HG02588 (cell line): ENCODE results near the gene IFT80.

Source experiments
- ATAC-seq: cut with Tn5 transposase; IDR thresholded peaks from one replicate; pipeline ENCODE4 v1.9.1; 2021; ENCODE audit warnings: mild to moderate bottlenecking, moderate library complexity; ENCODE audit not compliant: unreplicated experiment

Gene IFT80

DNA sequence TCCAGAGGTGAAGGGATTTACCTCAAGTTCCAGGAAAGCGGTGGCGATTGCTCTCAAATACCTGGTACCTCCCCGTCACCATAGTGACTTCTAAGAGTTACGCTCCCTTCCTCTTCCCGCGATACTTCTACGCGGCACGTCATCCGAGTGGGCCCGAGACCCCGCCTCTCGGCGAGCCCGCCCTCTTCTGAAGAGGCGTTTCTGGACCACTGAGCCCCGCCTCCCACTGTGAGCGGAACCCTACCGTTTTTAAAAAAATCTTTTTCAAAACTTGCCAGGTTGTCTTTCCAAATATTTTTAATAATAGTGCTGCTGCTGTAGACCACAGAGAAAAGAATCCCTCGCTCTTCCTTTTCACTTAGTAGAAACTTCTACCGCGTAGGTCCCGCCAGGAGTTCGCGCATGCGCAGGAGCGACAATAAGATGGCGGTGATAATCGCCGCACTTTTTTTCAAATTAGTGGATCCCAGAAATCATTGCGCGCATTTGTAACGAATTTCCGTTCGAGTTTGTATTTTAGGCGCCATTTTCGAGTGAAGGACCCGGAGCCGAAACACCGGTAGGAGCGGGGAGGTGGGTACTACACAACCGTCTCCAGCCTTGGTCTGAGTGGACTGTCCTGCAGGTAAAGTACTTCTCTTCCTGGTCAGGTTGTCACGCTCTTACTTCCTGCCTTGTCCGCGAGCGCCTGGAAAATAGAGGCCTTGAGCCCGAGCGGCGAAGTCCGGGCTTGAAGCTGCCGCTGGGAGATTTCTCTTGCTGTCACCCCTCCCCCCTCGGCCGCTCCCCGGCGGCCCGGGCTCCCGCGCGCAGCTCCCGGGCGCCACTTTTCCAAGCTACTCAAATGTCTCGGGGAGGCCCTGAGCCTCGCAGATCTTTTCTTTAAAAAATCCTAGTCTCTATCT lies at the start of gene IFT80, which contains the start of gene SMC4:
Gene IFT80 (minus strand): TSS at position 101 of the 905 bp plus-strand sequence. CDS start 14,625 bp downstream, outside the sequence.
Gene SMC4 (plus strand): TSS at position 526 of the 905 bp plus-strand sequence. CDS start 1,177 bp downstream, outside the sequence.
- ATAC-seq: peak; percentile 93

DNA sequence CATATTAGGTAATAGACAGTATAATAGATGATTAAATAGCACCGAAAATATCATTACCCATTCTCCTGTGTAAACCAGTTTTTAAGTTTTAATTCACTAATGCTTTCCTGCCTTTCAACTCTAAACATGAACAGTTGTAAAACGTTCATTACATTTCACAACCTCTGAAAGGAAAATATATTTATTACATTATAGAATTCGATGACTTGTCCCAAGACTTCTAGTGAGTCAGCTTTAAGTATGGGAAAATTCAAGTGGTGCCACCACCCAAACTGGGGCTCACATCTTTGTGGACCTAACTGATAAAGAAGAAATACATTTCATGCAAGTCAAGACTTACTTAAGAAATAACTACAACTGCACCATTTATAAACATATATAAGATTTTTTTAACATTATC lies 48.5 kb upstream of the IFT80 start:
- no peak for ATAC-seq

DNA sequence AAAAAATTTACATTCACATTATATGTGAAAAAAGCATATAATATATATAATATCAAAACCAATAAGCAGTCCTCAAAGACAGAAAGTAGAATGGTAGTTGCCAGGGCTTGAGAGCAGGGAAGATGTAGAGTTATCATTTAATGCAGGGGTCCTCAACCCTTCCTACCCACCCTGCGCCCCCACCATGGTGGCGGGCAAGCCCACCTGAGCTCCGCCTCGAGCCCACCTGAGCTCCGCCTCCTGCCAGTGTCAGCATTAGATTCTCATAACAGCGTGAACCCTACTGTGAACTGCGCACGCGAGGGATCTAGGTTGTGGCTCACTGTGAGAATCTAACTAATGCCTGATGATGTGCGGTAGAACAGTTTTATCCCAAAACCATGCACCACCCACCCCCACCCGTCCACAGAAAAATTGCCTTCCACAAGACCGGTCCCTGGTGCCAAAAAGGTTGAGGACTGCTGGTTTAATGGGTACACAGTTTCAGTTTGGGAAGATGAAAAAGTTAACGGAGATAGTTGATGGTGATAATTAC lies 47.6 kb upstream of the IFT80 start:
- ATAC-seq: no peak

DNA sequence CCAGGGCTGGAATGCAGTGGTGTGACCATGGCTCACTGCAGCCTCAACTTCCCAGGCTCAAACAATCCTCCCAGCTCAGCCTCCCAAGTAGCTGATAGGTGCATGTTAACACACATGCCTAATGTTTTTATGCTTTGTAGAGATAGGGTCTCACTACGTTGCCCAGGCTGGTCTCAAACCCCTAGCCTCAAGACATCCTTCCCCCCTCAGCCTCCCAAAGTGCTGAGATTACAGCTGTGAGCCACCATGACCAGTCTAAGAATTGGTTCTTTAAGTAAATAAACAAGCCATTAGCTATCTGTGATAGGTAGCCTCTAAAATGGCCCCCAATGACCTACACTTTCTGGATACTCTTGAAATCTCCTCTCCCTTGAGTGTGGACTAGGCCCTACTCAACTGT lies 46.8 kb upstream of the IFT80 start:
- ATAC-seq: no peak

DNA sequence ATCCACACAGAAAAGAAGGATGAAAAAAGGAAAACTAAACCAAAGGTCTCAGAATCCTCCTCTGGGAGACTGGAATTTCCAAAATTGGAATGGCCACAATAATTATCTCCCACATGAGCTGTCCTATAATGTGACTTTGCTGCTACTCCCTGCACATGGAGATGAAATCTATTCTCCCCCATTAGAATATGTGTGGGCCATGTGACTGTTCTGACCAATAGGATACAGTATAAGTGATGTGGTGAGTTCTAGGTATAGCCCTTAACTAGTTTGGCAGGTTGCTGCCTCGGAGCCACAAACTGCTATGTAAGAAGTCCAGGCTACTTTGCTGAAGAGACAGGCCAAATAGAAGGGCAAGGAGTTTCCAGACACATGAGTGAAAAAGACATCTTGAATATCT lies 45.4 kb upstream of the IFT80 start:
- ATAC-seq: no peak

DNA sequence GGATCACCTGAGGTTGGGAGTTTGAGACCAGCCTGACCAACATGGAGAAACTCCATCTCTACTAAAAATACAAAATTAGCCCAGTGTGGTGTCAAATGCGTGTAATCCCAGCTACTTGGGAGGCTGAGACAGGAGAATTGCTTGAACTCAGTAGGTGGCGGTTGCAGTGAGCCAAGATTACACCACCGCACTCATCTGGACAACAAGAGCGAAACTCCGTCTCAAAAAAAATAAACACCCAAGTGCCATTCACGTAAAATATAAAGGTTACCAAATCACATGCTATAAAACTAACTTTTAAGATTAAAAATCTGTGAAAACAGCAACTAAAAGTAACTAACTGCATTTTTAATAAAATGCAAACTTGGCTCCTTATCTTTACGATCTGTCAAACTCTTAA lies 41.7 kb upstream of the IFT80 start:
- ATAC-seq: no peak

DNA sequence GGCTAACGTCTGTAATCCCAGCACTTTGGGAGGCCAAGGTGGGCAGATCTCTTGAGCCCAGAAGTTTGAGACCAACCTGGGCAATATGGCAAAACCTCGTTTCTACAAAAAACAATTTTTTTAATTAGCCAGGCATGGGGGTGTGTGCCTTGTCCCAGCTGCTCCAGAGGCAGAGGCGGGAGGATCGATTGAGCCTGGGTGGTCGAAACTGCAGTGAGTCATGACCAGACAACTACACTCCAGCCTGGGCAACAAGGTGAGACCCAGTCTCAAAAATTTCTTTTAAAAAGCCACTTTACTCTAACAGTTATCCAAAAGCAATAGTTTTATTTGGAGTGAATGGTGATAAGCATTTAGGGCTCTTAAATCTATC lies 38.0 kb upstream of the IFT80 start:
- no peak for ATAC-seq

DNA sequence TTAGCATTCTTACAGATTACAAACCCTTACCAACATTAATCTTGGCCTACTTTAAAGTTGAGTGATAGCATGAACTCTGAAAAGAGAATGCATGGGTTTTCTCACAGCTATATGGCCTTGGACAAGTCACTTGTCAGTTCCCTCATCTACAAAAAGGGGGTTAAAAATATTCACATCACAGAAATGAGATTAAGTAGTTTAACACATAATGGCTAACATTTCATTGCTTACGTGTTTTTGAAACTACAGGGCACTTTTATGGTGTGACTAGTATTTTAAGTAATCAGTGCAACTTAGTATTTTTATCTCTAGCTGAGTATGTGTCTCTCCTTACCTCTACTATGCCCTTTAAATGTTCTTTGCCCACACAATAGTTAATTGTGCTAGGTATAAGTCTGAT lies 36.7 kb upstream of the IFT80 start:
- no peak for ATAC-seq

DNA sequence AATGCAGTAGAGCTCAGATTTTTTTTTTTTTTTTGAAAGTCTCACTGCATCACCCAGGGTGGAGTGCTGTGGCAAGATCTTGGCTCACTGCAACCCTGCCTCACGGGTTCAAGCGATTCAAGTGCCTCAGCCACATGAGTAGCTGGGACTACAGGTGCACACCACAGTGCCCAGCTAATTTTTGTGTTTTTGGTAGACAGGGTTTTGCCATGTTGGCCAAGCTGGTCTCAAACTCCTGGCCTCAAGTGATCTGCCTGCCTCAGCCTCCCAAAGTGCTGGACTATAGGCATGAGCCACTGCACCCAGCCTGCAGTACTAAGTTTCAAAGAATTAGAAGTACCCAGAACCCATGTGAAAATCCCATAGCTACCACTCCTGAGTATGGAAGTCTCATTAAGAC lies 36.1 kb upstream of the IFT80 start:
- ATAC-seq: no peak

DNA sequence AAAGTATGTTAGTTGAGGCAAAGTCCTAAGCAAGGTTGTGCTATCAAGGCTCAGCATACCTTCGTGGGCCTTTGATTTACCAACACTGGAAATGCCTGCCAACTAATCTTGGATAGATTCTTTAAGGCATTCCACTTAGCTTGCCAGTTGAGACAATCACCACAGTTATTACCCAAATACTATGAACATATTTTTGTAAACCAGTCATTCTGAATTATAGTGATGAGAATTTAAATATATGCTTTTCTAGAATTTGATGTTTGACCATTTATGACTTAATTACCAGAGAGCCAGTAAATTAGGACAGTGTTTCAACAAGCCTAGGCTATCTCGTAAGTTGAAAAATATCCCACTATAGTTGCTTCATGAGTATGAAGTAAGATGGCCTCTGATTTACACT lies 35.0 kb upstream of the IFT80 start:
- ATAC-seq: no peak

DNA sequence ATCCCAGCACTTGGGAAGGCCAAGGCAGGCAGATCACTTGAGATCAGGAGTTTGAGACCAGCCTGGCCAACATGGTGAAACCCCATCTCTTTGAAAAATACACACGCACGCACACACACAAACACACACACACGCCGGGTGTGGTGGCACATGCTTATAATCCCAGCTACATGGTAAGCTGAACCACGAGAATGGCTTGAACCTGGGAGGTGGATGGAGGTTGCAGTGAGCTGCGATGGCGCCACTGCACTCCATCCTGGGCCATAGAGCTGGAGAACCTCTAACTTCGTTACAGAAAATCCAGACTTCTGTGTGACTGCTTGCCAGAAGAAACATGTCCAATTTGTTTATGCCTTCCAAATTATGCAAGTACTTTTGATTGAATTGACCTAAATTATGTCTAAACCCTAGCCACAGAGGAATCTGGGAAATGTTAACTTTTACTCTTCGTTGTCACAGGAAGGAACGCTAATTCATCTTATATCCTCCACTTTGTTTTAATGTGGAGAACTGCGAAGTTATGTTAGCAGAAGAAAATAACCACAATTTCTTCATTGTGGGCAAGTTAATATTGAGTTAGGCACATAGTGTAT lies 28.9 kb upstream of the IFT80 start:
- no peak for ATAC-seq

DNA sequence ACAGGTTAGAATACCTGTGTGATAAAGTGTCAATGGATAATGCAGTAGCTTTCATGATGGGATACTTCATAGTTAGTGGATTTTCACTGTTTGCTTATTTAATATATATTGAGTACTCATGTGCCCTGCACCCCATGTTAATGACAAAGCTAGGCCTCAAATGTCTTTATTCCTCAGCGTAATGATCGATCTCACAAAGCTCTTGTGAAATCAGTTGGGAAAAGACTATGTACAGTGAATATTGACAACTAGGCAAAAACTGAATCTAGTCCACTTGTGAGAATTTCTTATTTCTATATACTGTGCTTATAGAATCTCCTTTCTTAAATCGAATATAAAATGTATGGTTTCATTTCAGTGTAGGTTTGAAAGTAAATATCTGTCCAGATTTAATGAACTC lies 18.3 kb upstream of the IFT80 start:
- no peak for ATAC-seq

DNA sequence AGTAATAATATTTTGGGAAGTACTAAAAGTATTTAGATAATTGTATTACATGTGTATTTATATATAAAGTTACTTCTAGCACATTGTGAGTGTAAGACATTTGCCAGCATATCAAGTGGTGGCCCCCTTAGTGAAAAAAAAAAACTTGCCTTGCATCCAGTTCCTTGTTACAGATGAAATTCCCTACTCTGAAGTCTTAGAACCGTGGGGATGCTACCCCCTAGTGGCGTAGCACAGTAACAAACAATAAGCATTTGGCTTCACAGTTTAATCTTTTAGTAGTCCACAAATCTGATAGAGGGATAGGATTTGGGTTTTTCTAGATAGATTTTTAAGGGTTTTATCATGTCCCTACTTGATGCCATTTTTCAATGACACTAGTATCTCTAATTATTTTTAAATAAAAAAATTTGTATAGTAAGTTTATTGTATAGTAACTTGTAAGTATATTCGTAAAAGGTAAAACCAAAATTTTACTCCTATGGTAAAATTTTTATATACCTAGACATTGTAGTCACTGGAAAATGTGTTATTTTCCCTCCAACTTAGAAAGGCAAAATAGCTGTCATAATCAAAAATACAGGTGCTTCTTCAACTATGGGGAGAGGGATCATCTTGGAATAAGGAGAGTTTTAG lies 14.7 kb upstream of the IFT80 start:
- peak; percentile 74 for ATAC-seq

DNA sequence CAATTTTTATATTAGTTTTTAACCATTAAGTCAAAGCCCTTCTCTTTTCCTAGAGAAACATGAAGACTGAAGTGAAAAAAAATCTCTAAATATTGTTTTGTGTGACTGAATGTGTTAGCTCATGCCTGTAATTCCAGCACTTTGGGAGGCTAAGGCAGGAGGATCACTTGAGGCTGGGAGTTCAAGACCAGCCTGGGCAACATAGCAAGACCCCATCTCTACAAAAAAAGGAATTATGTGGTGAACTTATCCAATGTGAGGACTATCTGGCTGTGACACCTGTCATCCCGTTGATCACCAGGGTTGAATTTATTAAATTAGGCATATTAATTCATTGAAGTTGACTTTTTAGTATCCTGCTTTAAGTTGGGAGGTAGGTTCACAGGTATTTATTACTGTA lies 13.5 kb upstream of the IFT80 start:
- no peak for ATAC-seq

DNA sequence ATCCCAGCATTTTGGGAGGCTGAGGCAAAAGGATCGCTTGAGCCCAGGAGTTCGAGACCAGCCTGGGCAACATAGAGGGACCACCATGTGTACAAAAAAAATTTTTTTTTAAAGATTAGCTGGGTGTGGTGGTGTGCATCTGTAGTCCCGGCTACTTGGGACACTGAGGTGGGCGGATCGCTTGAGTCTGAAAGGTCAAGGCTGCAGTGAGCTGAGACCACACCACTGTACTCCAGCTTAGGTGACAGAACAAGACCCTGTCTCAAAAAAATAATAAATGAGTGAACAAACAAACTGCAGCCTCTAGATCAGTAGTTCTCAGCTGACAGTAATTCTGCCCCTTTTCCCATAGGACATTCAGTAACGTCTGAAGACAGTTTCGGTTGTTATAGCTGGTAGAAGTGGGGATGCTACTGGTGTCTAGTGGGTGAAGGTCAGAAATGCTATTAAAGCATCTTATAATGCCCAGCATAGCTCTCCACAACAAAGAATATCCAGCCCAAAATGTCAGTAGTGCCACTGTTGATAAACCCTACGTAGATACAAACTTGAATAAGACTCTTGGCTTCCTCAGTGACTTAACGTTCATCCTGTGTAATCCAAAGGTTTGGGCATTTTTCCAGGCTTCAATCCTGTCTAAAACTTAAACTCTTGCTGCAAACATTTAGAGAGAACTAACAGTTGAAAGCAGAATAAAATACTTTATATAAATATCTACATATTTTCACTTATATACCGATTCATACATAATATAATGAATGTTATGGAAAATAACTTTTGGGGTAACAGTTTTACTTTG lies 11.0 kb upstream of the IFT80 start:
- ATAC-seq: no peak

DNA sequence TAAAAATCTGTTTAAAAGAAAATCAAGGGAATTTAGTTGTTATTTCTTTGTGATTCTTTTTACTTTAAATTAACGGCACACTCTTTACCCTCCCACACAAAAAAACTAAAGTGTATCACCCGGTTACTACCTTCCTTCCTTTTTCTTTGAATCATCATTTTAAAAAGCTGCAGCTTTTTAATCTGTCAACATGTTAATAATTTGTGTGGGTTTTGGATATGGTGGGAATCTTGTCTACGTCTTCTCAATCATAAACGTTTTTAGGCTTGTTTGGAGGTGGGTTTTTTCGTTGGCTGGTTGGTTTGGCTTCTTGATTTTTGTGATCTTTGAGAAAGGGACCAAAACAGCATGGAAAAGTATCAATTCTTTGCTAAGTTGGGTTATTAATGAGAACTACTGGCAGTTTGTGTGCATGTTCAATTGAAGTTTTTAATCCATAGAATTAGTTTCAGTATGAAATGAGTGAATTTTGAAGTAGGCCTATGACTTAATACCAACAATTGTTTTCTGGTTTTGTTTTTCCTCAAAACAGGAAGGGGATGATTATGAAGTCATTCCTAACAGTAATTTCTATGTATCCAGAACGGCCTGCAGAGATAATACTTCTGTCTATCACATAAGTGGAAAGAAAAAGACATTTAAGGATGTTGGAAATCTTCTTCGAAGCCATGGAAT lies 4.9 kb upstream of the IFT80 start:
- no peak for ATAC-seq

DNA sequence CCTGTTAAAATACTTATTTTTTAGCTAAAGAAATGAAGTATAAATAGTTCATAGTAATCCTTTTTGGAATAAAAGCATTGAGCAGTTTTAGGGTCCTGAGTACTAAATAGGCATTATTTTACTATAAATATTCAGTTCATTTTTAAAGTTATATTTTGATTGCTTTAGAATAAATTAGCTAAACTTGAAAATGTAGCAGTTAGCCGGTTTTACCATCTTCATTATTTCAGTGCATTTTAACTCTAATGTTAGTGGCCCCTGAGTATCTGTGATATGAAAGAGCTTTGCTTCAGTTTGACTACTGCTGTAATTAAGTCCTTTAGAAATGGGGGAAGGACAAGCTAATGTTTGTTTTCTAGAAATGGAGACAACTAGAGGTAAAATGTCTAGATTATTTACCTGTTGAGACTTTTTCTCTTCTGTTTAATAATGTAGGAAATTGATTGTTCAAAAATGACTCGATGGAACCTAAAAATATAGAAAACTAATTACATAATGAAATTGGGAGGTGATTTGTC lies 4.1 kb upstream of the IFT80 start:
- ATAC-seq: no peak

DNA sequence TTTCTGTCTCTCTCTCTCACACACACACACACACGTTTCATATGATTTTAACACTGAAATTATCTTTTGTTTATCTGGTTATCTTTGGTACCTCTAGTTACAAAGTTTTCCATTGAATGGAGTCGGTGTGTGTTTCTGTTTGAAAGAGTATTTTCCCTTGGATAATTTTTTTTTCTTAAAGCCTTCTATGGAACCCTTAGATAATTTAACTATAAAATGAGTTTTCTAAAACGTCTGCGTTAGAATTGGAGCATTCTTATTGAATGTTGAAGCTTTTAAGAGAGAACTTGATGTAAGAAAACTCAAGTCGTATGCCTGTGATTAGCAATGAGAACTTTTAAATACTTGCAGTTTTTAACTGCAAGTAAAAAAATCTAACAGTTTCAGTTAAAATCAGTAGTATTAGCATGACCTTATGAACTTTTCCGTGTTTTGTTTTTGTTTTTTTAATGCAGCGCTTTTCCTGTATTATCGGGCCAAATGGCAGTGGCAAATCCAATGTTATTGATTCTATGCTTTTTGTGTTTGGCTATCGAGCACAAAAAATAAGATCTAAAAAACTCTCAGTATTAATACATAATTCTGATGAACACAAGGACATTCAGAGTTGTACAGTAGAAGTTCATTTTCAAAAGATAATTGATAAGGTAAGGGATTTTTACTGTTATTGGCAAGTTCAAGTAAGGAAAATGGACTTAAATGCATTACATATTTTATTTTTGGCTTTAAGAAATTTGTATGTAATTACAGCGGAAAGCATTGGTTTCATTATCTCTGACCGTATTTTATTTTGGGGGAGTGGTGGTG lies 3.4 kb upstream of the IFT80 start:
- ATAC-seq: no peak
